ENCODE measurements around the gene SLIT1. TPM values are rescaled to one million over a fixed set of nuclear protein-coding genes. Genes with fewer than 3 reads are reported as not detected.

The SLIT1 gene
- total RNA-seq, 1 donor from 2014 or later = 0.23 TPM

DNA sequence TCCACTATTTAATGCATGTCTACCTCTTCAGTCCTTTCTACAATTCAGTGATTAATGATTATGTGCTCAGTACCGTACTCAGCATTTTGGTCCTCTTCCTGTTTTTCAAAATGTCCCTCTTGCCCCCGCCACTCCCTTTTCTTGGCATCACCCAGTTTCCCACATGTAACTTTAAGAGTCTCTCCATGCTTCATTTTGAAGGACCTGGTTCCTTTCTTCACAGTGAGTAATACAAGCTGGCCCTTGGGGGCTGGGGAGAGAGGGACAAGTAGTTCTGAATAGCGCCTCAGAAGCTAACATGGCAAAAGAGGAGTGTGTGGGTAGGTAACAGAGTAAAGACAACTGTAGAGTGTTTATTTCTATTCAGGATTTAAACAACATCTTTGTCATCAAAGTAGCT, 34.6 kb upstream of the SLIT1 start:
- no peak overlapping the region for H3K4me3 Mint-ChIP-seq (ENCODE audit: unreplicated experiment)
- no peak for TF ChIP-seq EZH2 (IDR thresholded peaks at IDR 0.05; ENCODE audit: insufficient read depth, low read length)
- TF ChIP-seq, protein P1, sequence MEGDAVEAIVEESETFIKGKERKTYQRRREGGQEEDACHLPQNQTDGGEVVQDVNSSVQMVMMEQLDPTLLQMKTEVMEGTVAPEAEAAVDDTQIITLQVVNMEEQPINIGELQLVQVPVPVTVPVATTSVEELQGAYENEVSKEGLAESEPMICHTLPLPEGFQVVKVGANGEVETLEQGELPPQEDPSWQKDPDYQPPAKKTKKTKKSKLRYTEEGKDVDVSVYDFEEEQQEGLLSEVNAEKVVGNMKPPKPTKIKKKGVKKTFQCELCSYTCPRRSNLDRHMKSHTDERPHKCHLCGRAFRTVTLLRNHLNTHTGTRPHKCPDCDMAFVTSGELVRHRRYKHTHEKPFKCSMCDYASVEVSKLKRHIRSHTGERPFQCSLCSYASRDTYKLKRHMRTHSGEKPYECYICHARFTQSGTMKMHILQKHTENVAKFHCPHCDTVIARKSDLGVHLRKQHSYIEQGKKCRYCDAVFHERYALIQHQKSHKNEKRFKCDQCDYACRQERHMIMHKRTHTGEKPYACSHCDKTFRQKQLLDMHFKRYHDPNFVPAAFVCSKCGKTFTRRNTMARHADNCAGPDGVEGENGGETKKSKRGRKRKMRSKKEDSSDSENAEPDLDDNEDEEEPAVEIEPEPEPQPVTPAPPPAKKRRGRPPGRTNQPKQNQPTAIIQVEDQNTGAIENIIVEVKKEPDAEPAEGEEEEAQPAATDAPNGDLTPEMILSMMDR (IDR thresholded peaks at IDR 0.05; ENCODE audit: insufficient read depth, low read depth, low read length) = no peak
- Histone ChIP-seq H3K4me3 (ENCODE audit: insufficient read depth, low read depth, low read length) (no peak overlapping the region), H3K4me1 (ENCODE audit: insufficient read depth, low read length) (peaks cover 6% of the 10 kb centered on the region), H2AFZ (ENCODE audit: low read depth, low read length) (no peak overlapping the region), H3K4me2 (ENCODE audit: low read length) (no peak overlapping the region), H3K36me3 (ENCODE audit: insufficient read depth, low read length) (no peaks in the 10 kb centered on the region), H3K9ac (ENCODE audit: low read length) (no peak overlapping the region), H3K79me2 (ENCODE audit: insufficient read depth, low read length) (no peaks in the 10 kb centered on the region), H3K27me3 (ENCODE audit: insufficient read depth, low read length) (no peaks in the 10 kb centered on the region), H3K27ac (ENCODE audit: low read depth, low read length) (no peak overlapping the region), H3K9me3 (ENCODE audit: insufficient read depth, low read depth, low read length) (no peaks in the 10 kb centered on the region), H4K20me1 (ENCODE audit: insufficient read depth, low read length) (peaks cover 3% of the 10 kb centered on the region)
- H3K4me1 Mint-ChIP-seq (ENCODE audit: low read depth, unreplicated experiment) = peaks cover 9% of the 10 kb centered on the region
- H3K9me3 Mint-ChIP-seq (ENCODE audit: unreplicated experiment) = no peaks in the 10 kb centered on the region
- no peaks in the 10 kb centered on the region for H3K27me3 Mint-ChIP-seq (ENCODE audit: low read depth, unreplicated experiment)
- H3K36me3 Mint-ChIP-seq (ENCODE audit: low read depth, unreplicated experiment) = peaks cover 5% of the 10 kb centered on the region
- DNase-seq (ENCODE audit: low read depth) = no peak
- no peak overlapping the region for H3K27ac Mint-ChIP-seq (ENCODE audit: unreplicated experiment)
- FAIRE-seq = no peak

DNA sequence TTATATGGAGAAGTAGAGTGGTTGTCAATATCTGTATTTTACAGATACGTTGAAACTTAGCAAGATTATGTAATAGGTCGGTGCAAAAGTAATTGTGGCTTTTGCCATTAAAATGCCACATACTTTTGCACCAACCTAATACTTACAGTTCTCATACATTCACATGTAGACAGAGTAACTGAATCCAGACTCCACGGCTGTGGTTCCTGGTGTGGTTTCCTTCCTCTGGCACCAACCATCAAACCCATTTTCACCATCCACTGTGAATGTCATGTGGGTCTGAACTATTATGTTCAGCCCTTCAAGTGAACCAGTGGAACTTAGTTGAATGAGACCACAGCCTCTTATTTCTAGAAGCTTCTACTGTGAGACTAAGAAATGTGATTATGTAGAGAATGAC, 31.5 kb upstream of the SLIT1 start:
- no peaks in the 10 kb centered on the region for H4K20me1 ChIP-seq (ENCODE audit: insufficient read depth, low read length)
- no peaks in the 10 kb centered on the region for H3K27me3 ChIP-seq (ENCODE audit: insufficient read depth, low read length)
- no peak overlapping the region for H3K9ac ChIP-seq (ENCODE audit: low read length)
- H3K4me3 ChIP-seq (ENCODE audit: insufficient read depth, low read depth, low read length) = no peak overlapping the region
- H2AFZ ChIP-seq (ENCODE audit: low read depth, low read length) = no peak overlapping the region
- TF ChIP-seq EZH2 (IDR thresholded peaks at IDR 0.05; ENCODE audit: insufficient read depth, low read length) = no peak
- TF ChIP-seq, protein P1 (IDR thresholded peaks at IDR 0.05; ENCODE audit: insufficient read depth, low read depth, low read length) = no peak
- Mint-ChIP-seq H3K27me3 (ENCODE audit: low read depth, unreplicated experiment) (peaks cover under 1% of the 10 kb centered on the region), H3K27ac (ENCODE audit: unreplicated experiment) (no peak overlapping the region), H3K4me3 (ENCODE audit: unreplicated experiment) (no peak overlapping the region), H3K4me1 (ENCODE audit: low read depth, unreplicated experiment) (peaks cover 9% of the 10 kb centered on the region), H3K36me3 (ENCODE audit: low read depth, unreplicated experiment) (peaks cover 5% of the 10 kb centered on the region), H3K9me3 (ENCODE audit: unreplicated experiment) (no peaks in the 10 kb centered on the region)
- H3K9me3 ChIP-seq (ENCODE audit: insufficient read depth, low read depth, low read length) = no peaks in the 10 kb centered on the region
- no peak overlapping the region for H3K4me2 ChIP-seq (ENCODE audit: low read length)
- peaks cover 6% of the 10 kb centered on the region for H3K4me1 ChIP-seq (ENCODE audit: insufficient read depth, low read length)
- H3K27ac ChIP-seq (ENCODE audit: low read depth, low read length) = no peak overlapping the region
- no peaks in the 10 kb centered on the region for H3K36me3 ChIP-seq (ENCODE audit: insufficient read depth, low read length)
- DNase-seq (ENCODE audit: low read depth) (no peak), FAIRE-seq (no peak)
- no peaks in the 10 kb centered on the region for H3K79me2 ChIP-seq (ENCODE audit: insufficient read depth, low read length)

DNA sequence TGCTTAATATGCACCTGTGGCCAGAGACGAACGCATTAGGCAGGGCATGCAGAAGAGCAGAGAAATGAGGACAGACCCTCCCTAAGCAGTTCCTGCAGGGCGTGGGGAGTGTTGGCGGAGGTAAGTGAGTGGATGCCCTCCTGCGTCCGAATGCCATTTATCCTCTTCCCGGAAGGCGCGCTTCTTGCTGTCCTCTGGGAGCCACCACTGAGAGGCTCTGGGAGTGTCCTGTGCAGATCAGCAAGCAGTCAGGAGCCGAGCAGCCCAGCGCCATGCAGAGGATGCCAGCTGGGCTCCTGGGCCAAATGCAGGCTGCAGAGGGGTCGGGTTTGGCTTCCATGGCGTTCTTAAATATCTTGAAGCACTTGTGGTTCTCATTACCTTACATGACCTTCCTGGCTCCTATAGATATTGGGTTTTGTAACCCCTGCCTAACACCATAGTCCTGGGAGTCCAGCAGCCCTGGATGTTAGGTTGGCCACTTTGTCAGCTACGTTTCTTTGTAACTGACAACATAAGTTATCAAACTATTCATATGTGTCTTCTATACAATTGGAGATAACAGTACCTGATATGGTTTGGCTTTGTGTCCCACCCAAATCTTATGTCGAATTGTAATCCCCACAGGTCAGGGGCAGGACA, 30.0 kb upstream of the SLIT1 start:
- Mint-ChIP-seq H3K4me3 (ENCODE audit: unreplicated experiment) (no peak overlapping the region), H3K4me1 (ENCODE audit: low read depth, unreplicated experiment) (peaks cover 9% of the 10 kb centered on the region), H3K36me3 (ENCODE audit: low read depth, unreplicated experiment) (no peaks in the 10 kb centered on the region), H3K27me3 (ENCODE audit: low read depth, unreplicated experiment) (peaks cover 6% of the 10 kb centered on the region), H3K27ac (ENCODE audit: unreplicated experiment) (no peak overlapping the region), H3K9me3 (ENCODE audit: unreplicated experiment) (no peaks in the 10 kb centered on the region)
- Histone ChIP-seq H3K9ac (ENCODE audit: low read length) (no peak overlapping the region), H2AFZ (ENCODE audit: low read depth, low read length) (no peak overlapping the region), H3K27ac (ENCODE audit: low read depth, low read length) (no peak overlapping the region), H3K27me3 (ENCODE audit: insufficient read depth, low read length) (no peaks in the 10 kb centered on the region), H3K36me3 (ENCODE audit: insufficient read depth, low read length) (no peaks in the 10 kb centered on the region), H3K4me3 (ENCODE audit: insufficient read depth, low read depth, low read length) (no peak overlapping the region), H3K4me2 (ENCODE audit: low read length) (no peak overlapping the region), H3K4me1 (ENCODE audit: insufficient read depth, low read length) (peaks cover 6% of the 10 kb centered on the region), H4K20me1 (ENCODE audit: insufficient read depth, low read length) (no peaks in the 10 kb centered on the region), H3K79me2 (ENCODE audit: insufficient read depth, low read length) (no peaks in the 10 kb centered on the region), H3K9me3 (ENCODE audit: insufficient read depth, low read depth, low read length) (no peaks in the 10 kb centered on the region)
- no peak for FAIRE-seq
- DNase-seq (ENCODE audit: low read depth) = no peak
- TF ChIP-seq, protein P1 (IDR thresholded peaks at IDR 0.05; ENCODE audit: insufficient read depth, low read depth, low read length) = no peak
- no peak for TF ChIP-seq EZH2 (IDR thresholded peaks at IDR 0.05; ENCODE audit: insufficient read depth, low read length)
